HG03432 (cell line): ENCODE results near the gene FARSB.
"Not testable (repeated sequence)": the region's sequence is repeated elsewhere in the genome, so short reads cannot be mapped to it uniquely, and the experiment has no call there.

ENCODE experiments used
- ATAC-seq: cut with Tn5 transposase; IDR thresholded peaks from one replicate; pipeline ENCODE4 v1.9.1; 2021; ENCODE audit warnings: mild to moderate bottlenecking, moderate library complexity; ENCODE audit not compliant: unreplicated experiment

Gene FARSB

DNA sequence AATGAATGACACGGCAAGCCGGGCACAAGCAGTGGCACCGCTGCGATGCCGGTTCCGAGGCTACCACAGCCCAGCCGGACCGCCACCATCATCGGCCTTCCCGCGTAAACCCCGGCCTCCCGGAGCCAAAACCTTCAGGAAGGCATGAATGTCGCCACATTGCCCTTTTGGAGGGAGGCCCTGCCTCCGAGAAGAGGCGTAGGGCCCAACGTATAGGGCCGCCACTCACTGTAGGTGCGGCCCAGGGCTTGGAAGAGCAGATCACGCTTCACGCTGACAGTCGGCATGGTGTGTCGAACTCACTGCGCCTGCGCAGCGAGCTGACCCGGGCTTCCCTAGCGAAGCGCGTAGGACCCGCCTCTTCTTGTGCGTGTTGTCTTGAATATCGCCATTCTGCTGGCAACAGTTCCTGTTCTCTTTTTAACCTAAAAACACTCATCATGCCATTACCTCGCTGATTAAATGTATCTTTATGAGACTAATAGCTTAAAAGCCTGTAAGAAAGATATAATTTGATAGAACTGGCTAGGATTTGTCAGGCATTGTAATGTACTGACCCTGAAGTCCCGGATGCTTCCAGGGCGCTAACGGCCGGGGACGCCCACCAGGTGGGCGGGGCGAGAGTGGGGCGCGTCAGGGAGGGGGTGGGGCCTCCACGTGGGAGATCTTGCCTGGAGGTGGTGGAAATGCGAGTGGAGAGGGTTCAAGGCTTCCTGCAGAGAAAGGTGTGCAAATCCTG lies at the start of gene FARSB:
FARSB (minus strand) TSS at position 306 of the 739 bp plus-strand sequence; CDS start at position 287, 19 bp downstream.
- ATAC-seq: peak; percentile 93

DNA sequence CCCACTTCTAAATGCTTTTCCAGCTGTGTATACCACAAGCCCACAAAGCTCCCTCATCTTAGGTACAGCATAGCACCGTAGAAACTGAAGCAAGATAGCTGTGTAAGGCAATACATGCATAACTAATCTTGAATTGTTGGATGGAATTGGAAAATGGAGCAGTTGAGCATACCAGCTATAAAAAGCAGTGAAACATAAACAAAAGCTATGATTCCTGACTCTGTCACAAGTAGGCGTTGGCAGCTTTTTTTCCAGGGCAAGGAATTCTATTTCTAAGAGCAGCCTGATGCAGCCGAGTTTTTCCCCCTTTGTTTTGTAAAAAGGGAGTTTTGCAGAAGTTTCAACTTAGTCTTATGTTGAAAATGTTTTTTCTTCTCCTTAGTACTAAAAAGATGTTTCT lies 48.0 kb upstream of the FARSB start:
- ATAC-seq: no peak

DNA sequence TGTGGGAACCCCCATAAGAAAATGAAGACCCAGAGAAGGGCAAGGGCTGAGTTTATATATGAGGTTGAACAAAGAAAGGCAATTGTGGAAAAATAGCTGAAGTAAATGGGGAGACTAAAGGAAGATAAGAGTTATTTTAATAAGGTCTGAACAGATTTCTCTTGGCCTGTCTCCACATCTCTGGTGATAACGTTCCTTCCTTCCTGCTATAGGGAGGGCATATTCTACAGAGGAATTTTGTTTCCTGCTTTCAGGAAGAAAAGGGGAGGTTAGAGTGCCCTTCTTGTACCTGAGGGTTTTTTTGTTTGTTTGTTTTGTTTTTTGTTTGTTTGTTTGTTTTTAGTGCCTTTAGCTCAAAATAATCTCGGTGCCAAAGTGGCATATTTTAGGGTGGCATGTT lies 47.2 kb upstream of the FARSB start:
- ATAC-seq: no peak

DNA sequence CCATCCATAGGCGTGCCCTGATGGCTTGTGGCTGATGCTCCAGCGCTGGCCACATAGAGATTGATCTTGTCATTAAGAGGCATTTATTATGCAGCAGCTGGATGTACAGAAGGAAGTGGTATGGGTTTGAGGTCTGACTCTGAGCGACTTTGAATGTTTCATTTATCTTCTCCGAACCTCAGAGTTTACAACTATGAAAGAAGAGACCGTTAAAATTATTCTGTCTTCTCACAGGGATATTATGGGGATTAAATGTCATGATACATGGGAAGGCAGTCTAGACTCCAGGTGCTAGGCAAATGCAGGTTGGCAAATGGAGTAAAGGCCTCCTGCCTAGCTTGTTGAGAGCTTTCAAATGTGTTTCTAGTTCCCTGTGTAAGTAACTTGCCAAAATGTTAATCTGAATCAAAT lies 45.8 kb upstream of the FARSB start:
- no peak for ATAC-seq

DNA sequence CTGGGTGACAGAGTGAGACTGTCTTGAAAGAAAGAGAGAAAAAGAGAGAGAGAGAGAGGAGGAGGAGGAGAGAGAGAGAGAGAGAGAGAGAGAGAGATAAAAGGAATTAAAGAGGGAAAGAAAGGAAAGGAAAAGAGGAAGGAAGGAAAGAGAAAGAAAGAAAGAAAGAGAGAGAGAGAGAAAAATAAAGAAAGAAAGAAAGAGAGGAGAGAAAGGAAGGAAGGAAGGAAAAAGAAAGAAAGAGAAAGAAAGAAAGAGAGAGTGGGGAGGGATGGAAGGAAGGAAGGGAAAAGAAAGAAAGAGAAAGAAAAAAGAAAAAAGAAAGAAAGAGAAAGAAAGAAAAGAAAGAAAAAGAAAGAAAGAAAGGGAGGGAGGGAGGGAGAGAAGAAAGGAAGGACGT lies 45.3 kb upstream of the FARSB start:
- ATAC-seq: no peak

DNA sequence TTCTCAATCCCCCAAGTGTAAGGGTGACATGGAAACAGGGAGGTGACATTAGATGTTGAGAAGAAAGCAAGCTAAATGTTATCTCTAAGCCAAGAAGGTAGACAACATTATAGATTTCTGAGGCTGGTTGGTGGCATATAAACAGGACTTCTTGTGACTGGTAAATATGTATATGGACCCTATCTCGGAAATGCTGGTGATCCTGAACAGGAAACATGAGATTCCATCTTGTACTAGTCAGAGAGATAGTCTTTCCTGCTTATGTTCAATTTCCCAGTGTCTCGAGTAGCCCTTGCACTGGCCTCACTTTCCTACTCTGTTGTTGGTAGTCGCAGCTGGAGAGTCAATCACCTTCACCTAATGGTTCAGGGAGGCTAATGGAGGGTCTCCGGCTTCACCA lies 42.4 kb upstream of the FARSB start:
- no peak for ATAC-seq

DNA sequence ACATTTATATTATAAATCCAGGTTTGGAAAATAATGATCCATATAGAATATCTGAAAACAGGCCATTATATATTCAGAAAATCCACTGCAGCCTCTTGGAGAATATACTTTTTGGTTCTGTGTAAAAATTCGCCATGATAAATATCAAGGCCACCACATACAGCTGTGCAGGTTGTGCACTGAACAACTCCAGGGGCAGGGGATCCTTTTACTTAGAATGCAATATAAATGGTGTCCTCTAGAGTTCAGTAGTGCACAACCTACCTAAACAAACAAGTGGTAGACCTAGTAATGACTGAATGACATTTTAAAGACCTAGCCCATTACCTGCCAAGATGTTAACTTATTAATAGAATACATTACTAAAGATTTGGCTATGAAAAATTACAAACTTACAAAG lies 37.9 kb upstream of the FARSB start:
- ATAC-seq: peak; percentile 53

DNA sequence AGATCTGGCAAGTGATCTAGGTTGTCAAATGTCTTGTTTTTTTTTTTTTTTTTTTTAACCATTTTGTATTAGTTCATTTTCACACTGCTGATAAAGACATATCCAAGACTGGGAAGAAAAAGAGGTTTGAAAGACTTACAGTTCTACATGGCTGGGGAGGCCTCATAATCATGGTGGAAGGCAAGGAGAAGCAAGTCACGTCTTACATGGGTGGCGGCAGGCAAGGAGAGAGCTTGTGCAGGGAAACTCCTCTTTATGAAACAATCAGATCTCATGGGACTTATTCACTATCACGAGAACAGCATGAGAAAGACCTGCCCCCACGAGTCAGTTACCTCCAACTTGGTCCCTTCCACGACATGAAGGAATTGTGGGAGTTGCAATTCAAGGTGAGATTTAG lies 37.5 kb upstream of the FARSB start:
- ATAC-seq: not testable (repeated sequence)

DNA sequence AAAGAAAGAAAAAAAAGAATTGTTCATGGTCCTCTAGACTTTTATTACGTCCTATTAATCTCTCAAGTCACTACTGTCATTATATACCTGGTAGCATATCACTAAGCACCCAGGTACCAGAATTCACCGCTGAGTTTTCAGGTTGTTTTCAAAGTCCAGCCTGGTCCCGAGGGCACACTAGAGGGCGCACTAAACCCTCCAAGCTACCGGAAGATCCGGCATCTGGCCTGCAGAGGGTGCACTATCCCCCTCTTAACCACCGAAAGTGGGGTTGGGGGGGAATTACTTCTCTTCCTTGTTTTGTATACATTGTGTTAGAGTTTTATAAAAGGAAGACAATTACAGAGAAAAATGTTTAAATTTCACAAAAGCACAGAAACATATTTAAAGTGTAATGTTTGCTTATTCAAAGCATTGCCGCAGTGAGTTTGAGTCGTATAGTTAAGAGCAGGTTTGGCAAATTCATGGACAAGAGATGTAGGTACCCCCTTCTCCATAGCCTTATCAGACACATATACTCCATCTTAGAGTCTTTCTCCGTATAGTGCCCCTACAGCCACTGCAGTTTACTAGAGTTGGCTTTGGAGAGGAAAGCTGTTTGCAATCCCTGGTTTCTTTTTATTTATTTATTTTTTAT lies 34.8 kb upstream of the FARSB start:
- peak; percentile 96 for ATAC-seq

DNA sequence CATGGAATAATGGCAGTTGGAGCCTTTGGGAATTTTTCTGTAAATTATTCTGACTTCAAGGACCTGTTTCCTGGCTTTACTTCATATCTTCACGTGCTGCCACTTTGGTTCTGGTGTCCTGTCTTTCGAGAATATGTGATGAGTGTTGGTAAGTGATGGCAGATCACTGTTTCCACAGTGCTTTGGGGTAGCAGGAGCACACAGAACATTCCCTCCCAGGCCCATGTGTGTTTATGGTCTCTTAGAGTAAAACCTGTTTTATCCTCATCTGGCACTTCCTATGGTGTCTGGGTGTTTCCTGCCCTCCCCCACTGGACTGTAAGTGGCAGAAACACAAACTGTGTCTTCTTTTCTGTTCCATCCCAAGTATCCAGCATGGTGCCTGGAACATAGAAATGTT lies 33.4 kb upstream of the FARSB start:
- ATAC-seq: no peak

DNA sequence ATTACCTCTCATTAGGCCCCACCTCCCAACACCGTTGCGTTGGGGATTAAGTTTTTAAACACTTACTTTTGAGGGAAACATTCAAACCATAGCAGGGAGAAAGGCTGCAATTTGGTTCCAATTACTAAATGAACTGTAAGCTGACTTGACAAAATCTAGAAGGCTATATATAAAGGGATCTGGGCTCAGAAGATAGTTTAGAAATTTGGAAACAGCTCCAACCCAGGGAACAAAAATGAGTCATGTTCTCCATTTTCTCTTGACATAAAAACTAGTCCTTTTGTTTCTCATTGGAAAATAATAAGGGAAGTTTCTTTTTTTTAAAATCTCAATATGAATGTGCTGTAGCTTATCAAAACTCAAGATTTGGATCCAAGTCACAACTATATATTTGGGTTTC lies 33.0 kb upstream of the FARSB start:
- ATAC-seq: no peak

DNA sequence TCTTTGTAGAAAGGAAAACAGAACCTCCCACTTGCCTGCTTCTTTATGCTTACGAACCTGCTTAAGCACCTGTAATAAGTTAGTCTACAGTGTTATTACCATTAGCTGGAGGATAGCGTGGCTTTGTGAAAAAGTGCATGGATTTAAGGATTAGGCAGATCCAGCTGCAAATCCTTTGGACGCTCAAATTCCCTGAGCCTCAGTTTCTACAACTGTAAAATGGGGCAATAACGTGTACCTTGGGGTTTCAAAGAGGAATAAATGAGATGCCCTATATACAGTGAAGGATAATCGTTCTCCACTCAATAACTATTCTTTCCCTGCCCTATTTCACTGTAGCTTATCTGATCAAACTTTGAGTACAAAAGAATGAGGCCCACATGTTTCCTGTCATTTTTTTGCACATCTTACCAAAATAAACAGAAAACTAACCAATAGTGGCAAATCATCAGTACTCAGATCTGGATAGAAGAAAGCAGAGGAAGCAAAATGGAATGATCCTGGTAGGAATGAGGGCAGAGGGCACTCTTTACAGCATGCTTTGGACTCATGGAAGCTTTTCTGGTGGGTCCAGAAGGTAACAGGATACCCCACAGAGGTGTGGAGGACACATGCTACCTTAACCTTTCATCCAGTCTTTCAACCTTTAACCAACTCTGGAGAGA lies 30.3 kb upstream of the FARSB start:
- ATAC-seq: no peak

DNA sequence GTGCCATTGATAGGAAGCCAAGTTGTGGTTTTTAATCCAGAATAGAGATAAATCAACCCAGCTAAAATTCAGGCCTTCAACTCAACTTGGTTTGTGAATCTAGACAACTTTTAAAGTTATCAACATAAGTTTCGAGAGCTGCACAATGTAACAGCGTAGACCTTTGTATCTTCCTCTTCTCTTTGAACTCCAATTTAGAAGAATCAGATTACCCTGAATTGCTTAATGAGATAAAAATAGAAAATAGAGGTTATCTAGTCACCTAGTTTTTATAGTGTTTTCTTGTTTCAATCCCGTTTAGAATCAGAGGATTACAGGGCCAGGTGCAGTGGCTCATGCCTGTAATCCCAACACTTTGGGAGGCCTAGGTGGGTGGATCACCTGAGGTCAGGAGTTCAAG lies 27.9 kb upstream of the FARSB start:
- ATAC-seq: no peak

DNA sequence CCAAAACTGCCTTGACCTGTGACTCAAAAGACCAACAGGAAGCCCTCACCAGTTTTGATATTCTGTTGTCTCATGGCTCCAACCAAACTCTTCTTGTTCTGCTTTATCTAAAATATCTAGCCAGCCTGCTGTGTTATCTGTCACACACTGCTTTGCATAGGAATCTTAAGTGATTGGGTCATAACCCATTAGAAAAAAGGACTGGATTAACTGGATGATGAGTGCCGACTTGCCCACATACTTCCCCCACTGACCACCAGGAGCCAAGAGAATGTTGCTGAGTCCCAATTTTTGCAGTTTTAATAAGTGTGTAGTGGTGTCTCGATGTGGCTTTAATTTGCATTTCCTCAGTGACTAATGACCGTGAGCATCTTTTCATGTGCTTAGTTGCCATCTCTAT lies 22.1 kb upstream of the FARSB start:
- no peak for ATAC-seq

DNA sequence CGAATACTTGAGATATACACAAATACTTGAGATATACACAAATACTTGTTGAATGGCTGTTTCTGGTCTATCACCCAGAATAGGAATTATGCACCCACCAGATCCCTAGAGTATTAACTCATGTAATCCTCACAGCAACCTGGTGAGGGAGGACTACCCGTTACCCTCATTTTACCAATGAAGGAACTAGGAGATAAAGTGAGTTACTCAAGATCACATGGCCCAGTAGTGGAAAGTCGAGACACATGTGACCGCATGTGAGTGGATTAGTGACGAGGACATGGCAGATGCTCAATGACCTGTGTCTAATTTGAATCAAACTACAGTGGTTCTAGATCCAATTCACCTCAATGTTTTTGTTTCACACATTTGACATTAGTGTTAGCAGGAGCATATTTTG lies 18.0 kb upstream of the FARSB start:
- ATAC-seq: no peak

DNA sequence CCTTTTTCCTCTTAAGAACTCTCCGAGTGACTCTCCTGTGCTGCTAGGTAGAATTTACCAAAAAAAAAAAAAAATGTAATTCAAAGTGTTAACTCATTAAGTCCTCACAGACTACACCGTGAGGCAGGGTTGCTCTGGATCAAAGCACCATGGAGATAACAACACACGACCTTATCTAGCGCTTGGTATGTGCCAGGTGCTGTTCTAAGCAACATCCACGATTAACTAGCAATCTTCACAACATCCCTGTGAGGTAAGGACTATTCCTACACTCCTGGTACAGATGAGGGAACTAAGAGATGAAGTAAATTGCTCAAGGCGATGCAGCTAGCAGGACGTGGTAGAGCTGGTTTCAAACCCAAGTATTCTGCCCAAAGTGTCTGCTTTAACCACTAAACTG lies 17.4 kb upstream of the FARSB start:
- no peak for ATAC-seq

DNA sequence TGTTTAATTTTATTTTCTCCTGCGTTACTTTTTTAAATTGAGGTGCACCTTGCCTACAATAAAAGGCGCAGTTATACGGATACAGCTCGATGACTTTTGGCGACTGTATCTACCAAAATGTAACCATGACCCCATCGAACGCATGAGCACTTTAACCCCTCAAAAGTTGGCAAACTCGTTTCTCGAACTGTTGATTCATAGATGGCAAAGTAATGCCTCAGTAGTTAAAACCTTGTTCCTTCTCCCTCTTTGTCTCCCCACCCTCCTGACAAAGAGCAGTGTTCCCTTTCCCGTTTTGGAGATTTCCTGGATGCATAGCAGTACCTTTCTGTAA lies 16.1 kb upstream of the FARSB start:
- no peak for ATAC-seq

DNA sequence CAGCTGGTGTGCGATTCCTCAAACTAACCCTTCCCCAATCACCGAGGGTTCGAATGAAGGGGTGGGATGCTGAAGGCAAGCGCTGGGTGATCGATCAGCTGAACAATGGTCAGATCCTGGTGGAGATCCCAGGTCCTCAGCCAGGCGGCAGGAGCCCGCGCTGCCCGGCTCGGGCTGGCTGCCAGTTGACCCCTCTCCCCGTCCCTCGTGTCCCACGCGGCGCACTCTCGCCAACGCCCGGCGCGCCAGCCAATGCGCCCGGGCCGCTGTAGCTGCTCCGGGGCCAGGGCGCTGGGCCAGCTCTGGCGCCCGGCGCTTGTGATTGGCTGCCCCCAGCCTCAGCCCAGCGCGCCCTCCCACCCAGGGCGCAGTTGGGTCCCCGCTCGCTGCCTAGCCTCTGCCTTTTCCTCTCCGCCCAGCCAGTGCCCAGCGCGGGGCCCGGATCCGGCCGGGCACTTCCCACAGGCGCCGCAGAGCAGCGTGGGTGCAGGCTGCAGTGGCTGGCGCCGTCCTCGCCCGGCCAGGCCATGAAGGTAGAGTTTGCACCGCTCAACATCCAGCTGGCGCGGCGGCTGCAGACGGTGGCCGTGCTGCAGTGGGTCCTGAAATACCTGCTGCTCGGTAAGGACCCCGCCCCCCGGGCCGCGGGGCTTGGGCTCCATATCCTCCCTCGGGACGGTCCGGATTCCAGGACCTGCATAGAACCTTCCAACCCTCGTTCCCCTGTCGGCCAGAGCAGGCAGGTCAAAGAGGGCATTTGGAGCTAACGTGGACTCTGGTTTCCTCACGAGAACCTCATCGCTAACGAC lies 15.6 kb upstream of the FARSB start, which contains the start of gene MOGAT1:
MOGAT1 (plus strand) TSS at position 400 of the 809 bp plus-strand sequence; CDS start at position 528, 128 bp downstream.
- peak; percentile 57 for ATAC-seq

DNA sequence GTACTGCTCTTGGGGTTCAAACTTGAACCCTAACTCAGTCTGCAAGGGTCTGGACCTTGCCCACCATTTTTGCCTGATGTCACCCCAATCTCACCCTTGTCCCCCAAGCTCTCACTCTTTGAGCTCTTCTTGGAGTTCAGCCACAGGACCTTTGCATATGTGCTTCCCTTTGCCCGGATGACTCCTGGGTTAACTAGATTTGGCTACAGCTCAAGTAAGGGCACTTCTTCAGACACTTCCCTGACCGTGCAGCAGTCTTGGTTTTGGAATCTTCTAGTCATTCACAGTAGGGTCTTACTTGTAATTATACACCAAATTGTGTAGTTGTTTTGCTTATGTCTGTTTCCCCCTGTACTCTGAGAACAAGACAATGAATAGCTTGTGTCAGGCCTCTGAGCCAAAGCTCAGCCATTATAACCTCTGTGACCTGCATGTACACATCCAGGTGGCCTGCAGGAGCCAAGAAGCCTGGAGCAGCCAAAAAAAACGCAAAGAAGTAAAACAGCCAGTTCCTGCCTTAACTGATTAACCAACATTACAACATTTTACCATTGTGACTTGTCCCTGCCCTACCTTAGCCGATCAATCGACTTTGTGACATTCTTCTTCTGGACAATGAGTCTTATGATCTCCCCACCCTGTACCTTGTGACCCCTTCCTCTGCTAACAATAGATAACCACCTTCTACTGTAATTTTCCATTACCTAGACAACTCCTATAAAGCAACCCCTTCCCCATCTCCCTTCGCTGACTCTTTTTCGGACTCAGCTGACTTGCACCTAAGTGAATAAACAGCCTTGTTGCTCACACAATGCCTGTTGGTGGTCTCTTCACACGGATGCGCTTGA lies 14.5 kb upstream of the FARSB start:
- ATAC-seq: no peak

DNA sequence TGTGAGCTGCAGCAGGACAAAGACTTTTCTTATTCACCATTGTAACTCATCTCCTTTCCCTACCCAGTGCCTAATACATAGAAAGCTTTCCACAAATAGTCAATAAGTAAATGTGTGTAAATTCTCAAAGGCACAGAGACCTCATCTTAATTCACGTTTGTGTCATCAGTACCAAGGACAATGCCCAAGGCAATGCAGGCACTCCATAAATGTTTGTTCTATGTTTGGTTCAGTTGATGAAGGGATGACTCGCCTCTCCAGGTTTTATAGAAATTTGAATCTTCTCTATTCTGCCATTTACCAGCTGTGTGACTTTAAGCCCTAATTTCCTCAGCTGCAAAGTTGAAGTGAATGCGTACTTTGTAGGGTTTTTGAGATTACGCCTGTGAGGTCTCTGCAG lies 13.5 kb upstream of the FARSB start:
- no peak for ATAC-seq
